WERI-Rb-1 (cell line): ENCODE results near the gene NOL3.

Source experiments
- DNase-seq: peaks from one replicate; pipeline ENCODE4 v3.0.0-alpha.2; 2020
- H3K27ac ChIP-seq: fragments of 250-450 bp; sonication (Bioruptor Pico); 2 replicates; pipeline ENCODE4 v1.5.1; 2020; ENCODE audit warnings: mild to moderate bottlenecking, moderate library complexity
- H3K27me3 ChIP-seq: fragments of 250-450 bp; sonication (Bioruptor Pico); 2 replicates; pipeline ENCODE4 v1.5.1; 2021; ENCODE audit warnings: mild to moderate bottlenecking, low read depth, moderate library complexity; ENCODE audit not compliant: insufficient read depth, severe bottlenecking
- H3K36me3 ChIP-seq: fragments of 250-450 bp; sonication (Bioruptor Pico); 2 replicates; pipeline ENCODE4 v1.5.1; 2020; ENCODE audit warnings: mild to moderate bottlenecking, moderate library complexity
- H3K4me3 ChIP-seq: 2 replicates; pipeline ENCODE4 v1.5.1; 2011; ENCODE audit warnings: low read depth, mild to moderate bottlenecking, control low read depth, low read length
- H3K9me3 ChIP-seq: fragments of 250-450 bp; sonication (Bioruptor Pico); 2 replicates; pipeline ENCODE4 v1.5.1; 2021; ENCODE audit warnings: mild to moderate bottlenecking, moderate library complexity; ENCODE audit not compliant: severe bottlenecking
- TF ChIP-seq, protein P1 (sequence below): IDR thresholded peaks from 2 replicates; pipeline ENCODE4 v1.5.1; 2011; ENCODE audit warnings: low read depth, mild to moderate bottlenecking, control low read depth, inconsistent platforms, low read length

NOL3 gene

DNA sequence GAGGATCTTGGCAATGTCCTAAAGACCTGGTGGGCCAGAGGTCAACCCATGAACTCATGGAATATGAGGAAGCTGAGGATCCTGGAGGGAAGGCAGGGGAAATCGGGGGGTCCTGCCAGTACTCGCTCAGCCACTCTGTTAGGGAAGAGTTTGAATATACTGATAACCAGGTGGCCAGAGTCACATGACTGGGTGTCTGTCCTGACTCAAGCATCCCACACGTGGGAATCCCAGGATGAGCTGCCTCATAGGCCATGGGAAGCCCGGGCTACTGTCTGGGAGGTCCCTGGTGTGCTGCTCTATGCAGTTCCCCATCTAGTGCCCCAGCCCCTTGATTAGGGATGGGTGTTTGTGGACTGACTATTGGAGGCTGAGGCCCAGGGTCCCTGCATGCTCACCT is 18.0 kb downstream of the NOL3 start:
- no peaks in the 10 kb centered on the region for H3K9me3 ChIP-seq
- DNase-seq, result no peak
- H3K36me3 ChIP-seq, result peaks cover 9% of the 10 kb centered on the region
- H3K27ac ChIP-seq, result no peak overlapping the region
- TF ChIP-seq, protein P1, sequence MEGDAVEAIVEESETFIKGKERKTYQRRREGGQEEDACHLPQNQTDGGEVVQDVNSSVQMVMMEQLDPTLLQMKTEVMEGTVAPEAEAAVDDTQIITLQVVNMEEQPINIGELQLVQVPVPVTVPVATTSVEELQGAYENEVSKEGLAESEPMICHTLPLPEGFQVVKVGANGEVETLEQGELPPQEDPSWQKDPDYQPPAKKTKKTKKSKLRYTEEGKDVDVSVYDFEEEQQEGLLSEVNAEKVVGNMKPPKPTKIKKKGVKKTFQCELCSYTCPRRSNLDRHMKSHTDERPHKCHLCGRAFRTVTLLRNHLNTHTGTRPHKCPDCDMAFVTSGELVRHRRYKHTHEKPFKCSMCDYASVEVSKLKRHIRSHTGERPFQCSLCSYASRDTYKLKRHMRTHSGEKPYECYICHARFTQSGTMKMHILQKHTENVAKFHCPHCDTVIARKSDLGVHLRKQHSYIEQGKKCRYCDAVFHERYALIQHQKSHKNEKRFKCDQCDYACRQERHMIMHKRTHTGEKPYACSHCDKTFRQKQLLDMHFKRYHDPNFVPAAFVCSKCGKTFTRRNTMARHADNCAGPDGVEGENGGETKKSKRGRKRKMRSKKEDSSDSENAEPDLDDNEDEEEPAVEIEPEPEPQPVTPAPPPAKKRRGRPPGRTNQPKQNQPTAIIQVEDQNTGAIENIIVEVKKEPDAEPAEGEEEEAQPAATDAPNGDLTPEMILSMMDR, result no peak
- no peaks in the 10 kb centered on the region for H3K27me3 ChIP-seq
- no peak overlapping the region for H3K4me3 ChIP-seq

DNA sequence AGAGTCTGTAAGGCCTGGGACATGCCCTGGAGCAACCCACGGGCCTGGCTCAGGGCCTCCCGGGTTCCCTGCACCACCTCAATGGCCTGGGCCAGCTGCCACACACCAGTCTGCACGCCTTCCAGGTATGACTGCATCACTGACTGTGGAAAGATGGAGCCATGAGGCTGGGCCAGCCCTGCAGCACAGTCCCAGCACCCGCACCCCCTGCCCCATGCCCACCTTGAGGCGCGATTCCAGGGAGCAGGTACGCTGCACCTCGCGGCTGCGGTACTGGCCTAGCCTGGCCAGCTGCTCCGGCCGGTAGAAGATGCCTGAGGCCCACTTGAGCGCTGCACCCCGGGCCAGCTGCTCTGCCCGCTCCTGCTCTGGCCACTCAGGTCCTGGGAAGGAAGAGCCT is 18.5 kb downstream of the NOL3 start:
- Histone ChIP-seq H3K36me3 (peaks cover 13% of the 10 kb centered on the region), H3K9me3 (no peaks in the 10 kb centered on the region), H3K27ac (no peak overlapping the region), H3K4me3 (no peak overlapping the region), H3K27me3 (no peaks in the 10 kb centered on the region)
- TF ChIP-seq, protein P1, result no peak
- no peak for DNase-seq

DNA sequence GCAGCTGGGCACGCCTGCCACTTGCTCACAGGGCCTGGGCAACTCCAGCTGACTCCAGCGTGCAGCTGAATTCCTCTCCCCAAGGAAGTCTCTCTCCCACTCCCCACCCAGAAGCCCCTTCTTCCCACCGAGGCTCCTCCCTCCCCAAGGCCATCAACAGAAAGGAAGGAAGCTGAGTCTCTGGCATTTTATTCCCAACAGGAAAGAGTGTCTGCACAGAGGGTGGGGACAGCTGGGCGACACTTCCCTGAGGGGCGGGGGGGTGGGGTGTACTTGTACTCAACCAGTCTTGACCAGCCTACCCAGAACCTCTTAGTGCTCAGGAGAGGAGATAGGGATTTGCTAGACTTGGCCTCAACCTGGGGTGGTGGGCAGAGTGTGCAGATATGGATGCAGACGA is 19.7 kb downstream of the NOL3 start, which contains the start of gene EXOC3L1:
TSS of gene EXOC3L1 (minus strand) at position 96 of the 400 bp plus-strand sequence. CDS start 460 bp downstream, outside the sequence.
- Histone ChIP-seq H3K4me3 (no peak within 1 kb of the TSS), H3K9me3 (no peaks in the 10 kb centered on the region), H3K36me3 (peaks cover 26% of the 10 kb centered on the region), H3K27ac (peak within 1 kb of the TSS; percentile 47), H3K27me3 (no peaks in the 10 kb centered on the region)
- TF ChIP-seq, protein P1, result no peak
- no peak for DNase-seq

DNA sequence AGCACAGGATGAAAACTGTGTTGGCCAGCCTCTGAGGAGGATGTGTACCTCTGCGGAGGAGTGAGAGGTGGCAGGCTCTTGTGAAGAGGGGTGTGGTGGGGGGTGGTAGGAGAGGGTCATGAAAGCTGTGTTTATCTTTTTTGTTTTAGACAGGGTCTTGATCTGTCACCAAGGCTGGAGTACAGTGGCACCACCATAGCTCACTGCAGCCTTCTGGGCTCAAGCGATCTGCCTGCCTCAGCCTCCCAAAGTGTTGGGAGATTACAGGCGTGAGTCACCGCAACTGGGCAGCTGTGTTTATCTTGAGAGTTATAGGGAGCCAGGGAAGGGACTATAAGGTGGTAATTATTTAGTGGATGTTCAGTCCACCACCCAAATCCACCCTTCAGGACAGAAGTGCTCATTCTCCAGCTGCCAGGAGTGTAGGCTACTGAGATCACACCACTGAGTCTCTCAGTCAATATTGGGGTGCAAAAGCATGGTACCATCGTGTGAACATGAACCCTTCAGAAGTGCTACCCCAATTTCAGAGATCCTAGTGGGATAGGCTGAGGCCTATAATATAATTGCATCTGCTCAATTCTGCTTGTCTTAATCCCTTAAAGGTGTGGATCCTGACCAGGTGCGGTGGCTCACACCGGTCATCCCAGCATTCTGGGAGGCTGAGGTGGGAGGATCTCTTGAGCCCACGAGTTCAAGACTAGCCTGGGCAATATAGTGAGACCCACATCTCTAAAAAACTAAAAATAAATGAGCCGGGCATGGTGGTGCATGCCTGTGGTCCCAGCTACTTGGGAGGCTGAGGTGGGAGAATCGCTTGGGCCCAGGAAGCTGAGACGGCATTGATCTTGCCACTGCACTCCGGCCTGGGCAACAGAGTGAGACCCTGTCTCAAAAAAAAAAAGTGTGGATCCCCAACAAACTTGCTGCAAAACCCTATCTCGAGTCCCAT is 20.4 kb downstream of the NOL3 start:
- Histone ChIP-seq H3K27me3 (no peaks in the 10 kb centered on the region), H3K36me3 (peaks cover 33% of the 10 kb centered on the region), H3K4me3 (no peak overlapping the region), H3K9me3 (no peaks in the 10 kb centered on the region), H3K27ac (peak overlapping the region; percentile 47; the same call in 1 of the 2 replicates)
- TF ChIP-seq, protein P1, result no peak
- DNase-seq, result no peak

DNA sequence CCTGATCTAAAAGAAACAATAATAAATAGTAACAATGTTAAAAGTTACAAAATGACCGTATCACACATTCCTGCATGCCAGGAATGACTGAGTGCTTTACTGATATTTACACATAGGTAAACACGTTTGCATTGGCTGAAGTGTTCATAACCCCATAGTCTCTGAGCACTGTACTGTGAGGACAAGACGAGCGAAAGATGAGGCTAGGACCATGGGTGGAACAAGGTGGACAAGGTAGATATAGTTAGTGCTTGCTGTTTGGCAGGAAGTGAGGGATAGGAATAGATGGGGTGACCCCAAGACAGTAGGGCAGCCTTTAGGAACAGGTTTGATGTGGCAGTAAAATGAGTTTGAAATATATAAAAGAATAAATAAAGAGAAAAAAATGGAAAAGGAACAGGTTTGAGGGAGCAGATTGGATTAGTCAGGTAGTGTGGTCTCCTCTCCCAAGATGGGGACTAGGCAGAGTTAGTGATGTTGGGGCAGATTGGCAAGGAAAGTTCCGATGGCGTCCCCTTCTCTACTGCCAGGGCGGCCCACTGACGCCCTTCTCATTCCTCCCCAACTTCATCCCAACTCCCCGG is 21.2 kb downstream of the NOL3 start:
- Histone ChIP-seq H3K4me3 (peak overlapping the region; percentile 11), H3K27ac (no peak overlapping the region)
- TF ChIP-seq, protein P1, result no peak

More for the DNA sequence above, 21.2 kb downstream of the NOL3 start:
- no peaks in the 10 kb centered on the region for H3K9me3 ChIP-seq
- no peaks in the 10 kb centered on the region for H3K27me3 ChIP-seq
- no peak for DNase-seq
- peaks cover 40% of the 10 kb centered on the region for H3K36me3 ChIP-seq
